ENCODE results near the gene GNB1L. TPM values are rescaled to one million over a fixed set of nuclear protein-coding genes. Genes with fewer than 3 reads are reported as not detected.
A peak's percentile ranks its signal among the peaks of the same experiment; 100 is the strongest.

The GNB1L gene
- total and polyA plus RNA-seq, 5 donors, result 2.1 to 4.9 (median 3.9) TPM

GRCh38 chr22:19810381-19811201 is 44.1 kb downstream of the GNB1L start:
- Histone ChIP-seq H3K4me3 (ENCODE audit: low read length) (no peak overlapping the region), H3K4me1 (ENCODE audit: control insufficient read depth, insufficient read depth, low read length) (peaks cover 2% of the 10 kb centered on the region), H3K9me3 (ENCODE audit: control insufficient read depth, low read length) (no peaks in the 10 kb centered on the region), H3K27ac (ENCODE audit: low read length) (no peak overlapping the region), H3K27me3 (ENCODE audit: control insufficient read depth, insufficient read depth) (no peaks in the 10 kb centered on the region)
- DNase-seq (peak in 1 of 3 donors; percentile 47), ATAC-seq (no peak)
- intact Hi-C loops (cut with DNase I), result no loop called here
- 88% methylated on average over 23 of the region's 23 CpGs for WGBS

- DNase-seq (no peak), ATAC-seq (no peak)
- H3K27me3 ChIP-seq (ENCODE audit: control insufficient read depth, insufficient read depth), result no peaks in the 10 kb centered on the region
- no peak overlapping the region for H3K4me3 ChIP-seq (ENCODE audit: low read length)
- intact Hi-C loops (cut with DNase I), result no loop called here
- H3K27ac ChIP-seq (ENCODE audit: low read length), result no peak overlapping the region
- H3K9me3 ChIP-seq (ENCODE audit: control insufficient read depth, low read length), result no peaks in the 10 kb centered on the region
- peaks cover 2% of the 10 kb centered on the region for H3K4me1 ChIP-seq (ENCODE audit: control insufficient read depth, insufficient read depth, low read length)
- WGBS, result 92% methylated on average over 3 of the region's 3 CpGs
Observed at GRCh38 chr22:19809741-19810140, 44.9 kb downstream of the GNB1L start.

DNA sequence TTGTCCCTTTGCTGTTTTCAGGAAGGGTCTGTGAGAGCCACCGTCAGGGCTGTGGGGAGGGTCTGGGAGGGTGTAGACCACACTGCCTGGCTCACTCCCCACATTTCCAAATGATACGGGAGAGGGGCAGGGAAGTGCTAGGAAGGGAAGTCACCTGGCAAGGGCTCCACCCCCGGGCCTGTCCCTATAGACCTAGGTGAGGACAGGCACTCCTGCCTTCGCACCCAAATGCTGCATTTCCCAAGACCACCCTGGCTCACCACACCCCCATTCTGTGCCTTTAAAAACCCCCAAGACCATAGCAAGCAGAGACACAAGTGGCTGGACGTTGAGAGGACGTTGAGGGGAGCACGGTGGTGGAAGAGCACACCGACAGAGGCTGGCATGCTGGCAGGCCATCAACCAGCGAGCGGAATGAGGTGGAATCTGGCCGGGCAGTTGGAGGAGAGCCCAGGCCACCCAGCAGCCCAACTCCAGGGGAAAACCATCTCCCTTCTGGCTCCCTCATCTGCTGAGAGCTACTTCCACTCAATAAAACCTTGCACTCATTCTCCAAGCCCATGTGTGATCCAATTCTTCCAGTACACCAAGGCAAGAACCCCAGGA is 45.7 kb downstream of the GNB1L start:
- Histone ChIP-seq H3K27ac (ENCODE audit: low read length) (no peak overlapping the region), H3K9me3 (ENCODE audit: control insufficient read depth, low read length) (no peaks in the 10 kb centered on the region), H3K4me1 (ENCODE audit: control insufficient read depth, insufficient read depth, low read length) (peaks cover 2% of the 10 kb centered on the region), H3K4me3 (ENCODE audit: low read length) (no peak overlapping the region), H3K27me3 (ENCODE audit: control insufficient read depth, insufficient read depth) (no peaks in the 10 kb centered on the region)
- WGBS, result 71% methylated on average over 11 of the region's 11 CpGs
- DNase-seq (peak in 1 of 3 donors; percentile 74), ATAC-seq (no peak)
- intact Hi-C loops (cut with DNase I), result no loop called here

GRCh38 chr22:19807914-19808872 is 46.5 kb downstream of the GNB1L start:
- Histone ChIP-seq H3K4me3 (ENCODE audit: low read length) (no peak overlapping the region), H3K9me3 (ENCODE audit: control insufficient read depth, low read length) (no peaks in the 10 kb centered on the region), H3K27ac (ENCODE audit: low read length) (no peak overlapping the region), H3K4me1 (ENCODE audit: control insufficient read depth, insufficient read depth, low read length) (peaks cover 2% of the 10 kb centered on the region), H3K27me3 (ENCODE audit: control insufficient read depth, insufficient read depth) (no peaks in the 10 kb centered on the region)
- no peak for ATAC-seq
- peak in 1 of 3 donors; percentile 55 for DNase-seq
- 93% methylated on average over 20 of the region's 20 CpGs for WGBS
- intact Hi-C loops (cut with DNase I), result no loop called here

DNA sequence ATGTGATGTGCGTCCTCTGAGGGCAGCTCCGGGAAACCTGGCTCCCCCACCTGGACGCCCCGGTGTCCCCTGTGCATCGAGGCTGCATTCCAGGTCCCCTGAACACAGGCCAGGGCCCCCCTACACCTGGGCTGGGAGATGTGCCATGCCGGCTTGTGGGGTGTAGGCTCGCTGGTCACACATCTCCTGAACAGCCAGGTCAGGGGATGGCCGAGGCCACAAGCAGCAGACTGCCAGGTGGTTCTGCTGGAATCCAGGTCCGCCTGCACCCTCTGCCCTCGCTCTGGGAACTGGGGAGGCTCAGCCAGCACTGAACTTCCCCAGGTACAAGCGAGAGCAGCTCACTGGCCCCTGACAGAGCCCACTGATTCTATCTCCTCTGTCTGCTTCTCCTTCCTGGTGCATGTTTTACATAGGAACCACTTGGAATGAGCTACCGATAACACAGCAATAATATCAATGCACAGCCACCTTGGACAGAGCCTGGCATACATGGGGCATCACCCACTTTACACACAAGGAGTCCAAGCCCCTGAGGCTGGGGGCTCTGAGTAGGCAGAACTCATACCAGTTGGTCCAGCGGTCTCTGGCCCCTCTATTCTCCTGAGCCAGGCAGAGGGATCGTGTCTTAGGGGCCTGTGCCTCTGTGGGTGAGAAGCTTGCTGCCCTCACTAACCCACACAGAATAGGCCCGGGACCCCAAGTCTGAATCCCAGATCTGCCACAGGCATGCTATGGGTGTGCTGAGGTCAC is 47.3 kb downstream of the GNB1L start:
- no peak overlapping the region for H3K4me3 ChIP-seq (ENCODE audit: low read length)
- peaks cover 2% of the 10 kb centered on the region for H3K4me1 ChIP-seq (ENCODE audit: control insufficient read depth, insufficient read depth, low read length)
- DNase-seq (peak in 1 of 3 donors; percentile 30), ATAC-seq (no peak)
- no peaks in the 10 kb centered on the region for H3K27me3 ChIP-seq (ENCODE audit: control insufficient read depth, insufficient read depth)
- H3K27ac ChIP-seq (ENCODE audit: low read length), result no peak overlapping the region
- 95% methylated on average over 15 of the region's 15 CpGs for WGBS
- no peaks in the 10 kb centered on the region for H3K9me3 ChIP-seq (ENCODE audit: control insufficient read depth, low read length)
- intact Hi-C loops (cut with DNase I), result no loop called here

- Histone ChIP-seq H3K27ac (ENCODE audit: low read length) (no peak overlapping the region), H3K4me1 (ENCODE audit: control insufficient read depth, insufficient read depth, low read length) (peaks cover 2% of the 10 kb centered on the region), H3K4me3 (ENCODE audit: low read length) (no peak overlapping the region), H3K27me3 (ENCODE audit: control insufficient read depth, insufficient read depth) (no peaks in the 10 kb centered on the region), H3K9me3 (ENCODE audit: control insufficient read depth, low read length) (no peaks in the 10 kb centered on the region)
- intact Hi-C loops (cut with DNase I), result no loop called here
- DNase-seq (peak in 1 of 3 donors; percentile 59), ATAC-seq (peak in 1 of 2 donors; percentile 18)
- WGBS, result 82% methylated on average over 38 of the region's 38 CpGs
Observed at GRCh38 chr22:19806213-19807160, 48.2 kb downstream of the GNB1L start.

- intact Hi-C loops (cut with DNase I), result no loop called here
- ATAC-seq (no peak), DNase-seq (no peak)
- Histone ChIP-seq H3K4me1 (ENCODE audit: control insufficient read depth, insufficient read depth, low read length) (peaks cover 2% of the 10 kb centered on the region), H3K27me3 (ENCODE audit: control insufficient read depth, insufficient read depth) (no peaks in the 10 kb centered on the region), H3K4me3 (ENCODE audit: low read length) (no peak overlapping the region), H3K9me3 (ENCODE audit: control insufficient read depth, low read length) (no peaks in the 10 kb centered on the region), H3K27ac (ENCODE audit: low read length) (no peak overlapping the region)
- 85% methylated on average over 8 of the region's 8 CpGs for WGBS
Observed at GRCh38 chr22:19805821-19806212, 48.9 kb downstream of the GNB1L start.

GRCh38 chr22:19803736-19804267 is 50.9 kb downstream of the GNB1L start:
- intact Hi-C loops (cut with DNase I), result no loop called here
- ATAC-seq (no peak), DNase-seq (peak in 2 of 3 donors; percentile 17 to 36)
- Histone ChIP-seq H3K9me3 (ENCODE audit: control insufficient read depth, low read length) (no peaks in the 10 kb centered on the region), H3K27me3 (ENCODE audit: control insufficient read depth, insufficient read depth) (no peaks in the 10 kb centered on the region), H3K27ac (ENCODE audit: low read length) (no peak overlapping the region), H3K4me1 (ENCODE audit: control insufficient read depth, insufficient read depth, low read length) (peaks cover under 1% of the 10 kb centered on the region), H3K4me3 (ENCODE audit: low read length) (no peak overlapping the region)
- WGBS, result 96% methylated on average over 8 of the region's 8 CpGs

DNA sequence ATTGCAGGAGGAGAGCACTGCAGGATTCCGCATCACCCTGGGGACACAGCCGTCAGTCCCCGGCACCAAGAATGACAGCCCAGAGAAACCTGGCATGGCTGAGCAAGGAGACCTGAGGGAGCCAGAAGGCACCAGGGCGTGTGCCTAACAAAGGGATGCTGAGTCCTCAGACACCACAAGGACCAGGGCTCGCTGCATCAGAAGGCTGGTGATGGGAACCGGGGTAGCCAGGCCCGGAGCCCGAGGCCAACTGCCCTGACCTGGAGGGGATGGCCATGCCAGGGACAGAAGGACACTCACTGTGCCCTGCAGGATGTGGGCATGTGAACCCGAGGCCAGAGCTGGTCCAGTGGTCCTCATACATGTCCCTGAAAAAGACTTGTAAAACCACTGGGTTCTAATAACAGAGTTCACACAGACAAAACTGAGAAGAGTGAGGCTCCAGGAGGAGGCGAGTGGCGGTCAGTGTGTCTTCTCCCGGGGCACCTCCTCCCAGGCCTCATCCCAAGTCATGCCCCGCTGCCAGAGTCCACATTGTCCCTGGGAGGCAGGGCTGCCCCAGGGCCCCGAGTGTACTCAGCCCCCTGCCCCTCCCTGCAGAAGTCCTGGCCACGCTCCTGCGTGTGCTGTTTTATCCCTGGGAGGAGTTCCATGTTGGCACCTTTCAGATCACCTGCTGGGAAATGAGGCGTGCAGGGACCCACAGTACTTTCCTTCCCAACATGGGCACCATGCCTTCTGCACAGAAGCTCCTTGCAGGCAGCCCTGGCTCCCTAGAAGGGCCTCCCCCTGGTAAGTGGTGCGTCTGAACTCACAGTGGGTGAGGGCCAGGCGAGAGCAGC is 51.6 kb downstream of the GNB1L start:
- Histone ChIP-seq H3K9me3 (ENCODE audit: control insufficient read depth, low read length) (no peaks in the 10 kb centered on the region), H3K4me1 (ENCODE audit: control insufficient read depth, insufficient read depth, low read length) (no peaks in the 10 kb centered on the region), H3K4me3 (ENCODE audit: low read length) (no peak overlapping the region), H3K27ac (ENCODE audit: low read length) (no peak overlapping the region), H3K27me3 (ENCODE audit: control insufficient read depth, insufficient read depth) (no peaks in the 10 kb centered on the region)
- DNase-seq, result peak in 2 of 3 donors; percentile 33 to 37
- WGBS, result 94% methylated on average over 19 of the region's 19 CpGs
- ATAC-seq, result no peak
- intact Hi-C loops (cut with DNase I), result no loop called here

Data from right cardiac atrium (tissue), 5 donors.